T-helper 17 cell (primary cell): ENCODE data around the gene HIPK2. TPM values are rescaled to one million over a fixed set of nuclear protein-coding genes. Genes with fewer than 3 reads are reported as not detected.

ENCODE experiments used
- ATAC-seq: fragments of 150-1000 bp; cut with Tn5 transposase; 2 replicates; pipeline ENCODE4 v1.10.0; 2021; ENCODE audit warnings: mild to moderate bottlenecking, moderate library complexity
- DNase-seq, 3 donors: peaks; one replicate each; pipeline versions ENCODE4 v3.0.0 to v3.0.0-alpha.2; 2020 to 2021
- H3K9me3 ChIP-seq: one replicate; pipeline ENCODE4 v1.7.0; 2013; ENCODE audit warnings: low read length, mild to moderate bottlenecking; ENCODE audit not compliant: control insufficient read depth, poor library complexity, severe bottlenecking
- H3K27ac Mint-ChIP-seq: one replicate; pipeline ENCODE4 v1.8.0; 2022; ENCODE audit warnings: mild to moderate bottlenecking, moderate library complexity, mixed read lengths
- H3K27me3 Mint-ChIP-seq: one replicate; pipeline ENCODE4 v1.8.0; 2022; ENCODE audit warnings: mixed read lengths
- H3K36me3 Mint-ChIP-seq: one replicate; pipeline ENCODE4 v1.8.0; 2022; ENCODE audit warnings: low read depth, mixed read lengths
- H3K4me1 Mint-ChIP-seq: one replicate; pipeline ENCODE4 v1.8.0; 2022; ENCODE audit warnings: mild to moderate bottlenecking, mixed read lengths
- H3K4me3 Mint-ChIP-seq: one replicate; pipeline ENCODE4 v1.8.0; 2022; ENCODE audit warnings: mild to moderate bottlenecking, moderate library complexity, mixed read lengths
- total RNA-seq, 4 donors: library from RNA in 2 of 4; stranded (reverse) in 2 of 4; gene quantifications; one replicate each; pipeline ENCODE4 v1.2.3 and lab custom pipeline; 2022 to 2026

Gene HIPK2
- total RNA-seq, 2 donors from 2014 or later, result 36.9 to 42.9 TPM

DNA sequence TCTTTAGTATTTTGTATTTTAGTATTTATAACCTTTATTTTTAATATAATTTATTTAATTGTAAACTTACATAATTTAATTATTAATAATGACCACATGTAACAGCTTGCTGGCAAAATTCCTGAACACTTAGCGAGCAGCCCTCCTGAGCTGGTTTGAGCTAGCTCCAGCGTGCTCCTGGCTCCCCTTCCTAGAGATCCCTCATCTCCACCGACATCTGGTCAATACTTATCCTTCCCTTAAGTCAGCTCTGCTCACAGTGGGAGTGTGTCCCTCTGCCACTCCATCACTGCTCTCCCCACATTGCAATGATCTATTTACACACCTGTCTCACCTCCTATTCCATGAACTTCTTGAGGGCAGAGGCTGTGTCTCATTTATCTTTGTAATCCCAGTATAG lies 30.6 kb upstream of the HIPK2 start:
- Mint-ChIP-seq H3K36me3 (peaks cover 3% of the 10 kb centered on the region), H3K4me3 (no peak overlapping the region), H3K4me1 (peaks cover 2% of the 10 kb centered on the region), H3K27ac (no peak overlapping the region), H3K27me3 (peaks cover 11% of the 10 kb centered on the region)
- no peak for DNase-seq
- no peak for ATAC-seq
- no peaks in the 10 kb centered on the region for H3K9me3 ChIP-seq

DNA sequence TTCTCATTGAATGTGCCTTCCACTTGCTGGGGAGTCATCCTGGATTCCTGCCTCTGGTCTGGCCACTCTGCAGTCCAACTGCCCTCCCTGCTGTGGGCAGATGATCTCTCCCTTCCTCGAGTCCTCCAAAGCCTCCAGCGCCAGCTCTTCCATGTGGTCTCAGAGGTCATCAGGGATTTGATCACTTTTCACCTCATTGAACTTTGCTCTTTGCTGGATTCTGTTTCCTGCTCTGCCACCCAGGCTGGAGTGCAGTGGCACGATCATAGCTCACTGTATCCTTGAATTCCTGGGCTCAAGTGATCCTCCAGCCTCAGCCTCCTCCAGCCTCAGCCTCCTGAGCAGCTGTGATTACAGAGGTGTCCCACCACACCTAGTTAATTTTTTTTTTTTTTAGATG lies 29.2 kb upstream of the HIPK2 start:
- peaks cover under 1% of the 10 kb centered on the region for H3K4me1 Mint-ChIP-seq
- H3K36me3 Mint-ChIP-seq, result peaks cover 6% of the 10 kb centered on the region

DNA sequence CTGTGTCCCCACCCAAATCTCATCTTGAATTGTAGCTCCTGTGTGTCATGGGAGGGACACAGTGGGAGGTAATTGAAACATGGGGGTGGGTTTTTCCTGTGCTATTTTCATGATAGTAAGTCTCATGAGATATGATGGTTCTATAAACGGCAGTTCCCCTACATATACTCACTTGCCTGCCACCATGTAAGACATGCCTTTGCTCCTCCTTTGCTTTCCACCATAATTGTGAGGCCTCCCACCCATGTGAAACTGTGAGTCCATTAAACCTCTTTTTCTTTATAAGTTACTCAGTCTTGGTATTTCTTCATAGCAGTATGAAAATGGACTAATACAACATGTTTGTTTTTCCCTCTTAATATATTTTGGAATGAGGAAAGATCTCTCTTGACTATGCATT lies 26.8 kb upstream of the HIPK2 start:
- H3K4me1 Mint-ChIP-seq, result no peaks in the 10 kb centered on the region
- H3K9me3 ChIP-seq, result no peaks in the 10 kb centered on the region
- no peak for DNase-seq
- no peak overlapping the region for H3K27ac Mint-ChIP-seq
- peaks cover 16% of the 10 kb centered on the region for H3K36me3 Mint-ChIP-seq
- no peak for ATAC-seq
- no peak overlapping the region for H3K4me3 Mint-ChIP-seq
- H3K27me3 Mint-ChIP-seq, result peaks cover 11% of the 10 kb centered on the region

More for the DNA sequence above, 29.2 kb upstream of the HIPK2 start:
- Mint-ChIP-seq H3K27ac (no peak overlapping the region), H3K27me3 (peaks cover 11% of the 10 kb centered on the region), H3K4me3 (no peak overlapping the region)
- ATAC-seq (no peak), DNase-seq (no peak)
- no peaks in the 10 kb centered on the region for H3K9me3 ChIP-seq

DNA sequence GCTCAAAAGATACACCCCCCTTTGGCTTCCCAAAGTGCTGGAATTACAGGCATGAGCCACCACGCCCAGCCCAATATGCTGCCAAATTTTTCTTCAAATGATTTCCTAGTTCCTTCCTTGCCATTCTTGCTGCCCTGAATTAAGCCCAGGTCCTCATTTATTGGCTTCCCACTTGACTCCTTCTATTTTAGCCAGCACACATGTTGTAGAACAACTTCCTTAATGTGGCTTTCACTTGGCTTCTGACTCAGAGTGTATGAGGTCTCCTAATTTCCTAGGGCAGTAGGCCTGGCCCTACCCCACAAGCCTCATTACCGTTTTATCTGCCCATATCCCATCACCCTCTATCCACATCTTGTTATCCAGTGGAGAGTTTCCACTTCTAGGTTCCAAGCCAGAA lies 21.8 kb upstream of the HIPK2 start:
- Mint-ChIP-seq H3K36me3 (peaks cover 14% of the 10 kb centered on the region), H3K4me1 (peaks cover 8% of the 10 kb centered on the region), H3K27ac (peak overlapping the region; percentile 21), H3K4me3 (no peak overlapping the region), H3K27me3 (no peaks in the 10 kb centered on the region)
- no peaks in the 10 kb centered on the region for H3K9me3 ChIP-seq
- no peak for DNase-seq
- ATAC-seq, result no peak

DNA sequence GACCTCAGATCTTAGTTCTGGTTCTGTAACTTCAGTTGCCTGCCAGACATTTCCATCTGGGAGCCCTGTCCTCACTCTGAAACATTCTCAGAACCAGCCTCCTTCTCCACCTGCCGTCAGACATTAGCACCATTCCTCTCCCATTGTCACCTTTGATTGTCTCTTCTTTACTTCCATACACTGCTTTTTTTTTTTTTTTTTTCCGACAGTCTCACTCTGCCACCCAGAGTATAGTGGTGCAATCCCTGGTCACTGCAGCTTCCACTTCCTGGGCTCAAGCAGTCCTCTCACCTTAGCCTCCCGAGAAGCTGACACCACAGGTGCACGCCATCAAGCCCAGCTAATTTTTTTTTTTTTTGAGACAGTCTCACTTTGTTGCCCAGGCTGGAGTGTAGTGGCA lies 21.1 kb upstream of the HIPK2 start:
- ATAC-seq (no peak), DNase-seq (no peak)
- peaks cover 8% of the 10 kb centered on the region for H3K4me1 Mint-ChIP-seq
- H3K27ac Mint-ChIP-seq, result peak overlapping the region; percentile 21
- H3K27me3 Mint-ChIP-seq, result no peaks in the 10 kb centered on the region
- peaks cover 14% of the 10 kb centered on the region for H3K36me3 Mint-ChIP-seq
- H3K4me3 Mint-ChIP-seq, result no peak overlapping the region
- H3K9me3 ChIP-seq, result no peaks in the 10 kb centered on the region

DNA sequence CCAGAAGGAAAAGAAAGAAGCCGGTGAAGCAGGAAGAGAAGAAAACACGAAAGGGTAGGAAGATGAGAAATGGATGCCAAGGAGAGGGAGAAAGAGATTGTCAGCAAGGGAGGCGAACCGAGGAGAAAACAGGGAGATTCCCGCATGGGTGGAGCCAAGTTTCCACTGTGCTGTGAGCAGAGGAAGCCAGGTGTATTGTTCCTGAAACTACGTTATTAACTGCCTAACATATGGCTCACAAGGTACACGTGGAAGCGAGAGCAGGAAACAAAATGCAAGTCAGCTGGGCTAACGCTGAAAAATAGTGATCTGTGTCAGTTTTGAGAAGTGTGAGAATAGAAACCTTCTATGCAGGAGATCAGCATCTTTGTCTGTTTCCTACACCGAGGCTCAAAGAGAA lies 20.4 kb upstream of the HIPK2 start:
- H3K4me1 Mint-ChIP-seq, result peaks cover 8% of the 10 kb centered on the region
- H3K27me3 Mint-ChIP-seq, result no peaks in the 10 kb centered on the region
- ATAC-seq (no peak), DNase-seq (no peak)
- H3K27ac Mint-ChIP-seq, result no peak overlapping the region
- H3K36me3 Mint-ChIP-seq, result peaks cover 14% of the 10 kb centered on the region
- H3K9me3 ChIP-seq, result no peaks in the 10 kb centered on the region
- no peak overlapping the region for H3K4me3 Mint-ChIP-seq

DNA sequence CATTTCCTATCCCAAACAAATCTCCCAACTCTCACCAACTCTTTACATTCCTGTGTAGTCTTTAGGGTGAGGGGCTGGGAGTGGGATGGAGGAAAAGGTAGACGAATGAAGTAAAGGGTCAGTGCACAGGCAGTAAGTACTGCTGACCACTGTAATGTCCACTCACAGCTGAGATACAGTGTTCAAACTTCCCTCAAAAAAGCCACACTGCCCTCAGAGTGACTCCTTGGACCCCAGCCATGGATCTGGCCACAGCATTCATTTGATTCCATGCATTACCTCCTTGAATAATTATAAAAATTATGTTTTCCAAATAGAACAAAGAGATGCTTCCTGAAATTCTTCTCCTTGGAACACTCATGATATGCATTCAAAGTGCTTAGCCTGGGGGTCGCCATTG lies 19.8 kb upstream of the HIPK2 start:
- ATAC-seq (no peak), DNase-seq (no peak)
- H3K9me3 ChIP-seq, result no peaks in the 10 kb centered on the region
- no peak overlapping the region for H3K4me3 Mint-ChIP-seq
- peaks cover under 1% of the 10 kb centered on the region for H3K27me3 Mint-ChIP-seq
- no peak overlapping the region for H3K27ac Mint-ChIP-seq
- H3K4me1 Mint-ChIP-seq, result peaks cover 8% of the 10 kb centered on the region
- H3K36me3 Mint-ChIP-seq, result peaks cover 11% of the 10 kb centered on the region

DNA sequence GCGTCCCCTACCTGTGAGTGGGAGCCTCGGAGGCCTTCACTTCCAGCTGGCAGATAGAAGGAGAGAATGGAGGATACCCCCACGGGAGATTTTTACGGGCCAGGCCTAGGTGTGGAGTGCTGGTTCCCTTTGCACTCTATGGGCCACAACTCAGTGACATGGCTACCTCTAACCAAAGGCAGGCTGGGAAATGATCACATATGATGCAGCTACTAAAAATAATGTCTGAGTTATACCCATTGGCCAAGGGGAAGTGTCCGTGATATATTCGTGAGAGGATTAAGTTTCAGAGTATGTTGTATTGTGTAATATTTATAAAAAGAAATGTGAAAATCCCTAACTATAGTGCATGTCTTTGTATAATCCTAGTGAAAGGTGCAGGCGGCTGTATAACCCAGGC lies 13.5 kb upstream of the HIPK2 start:
- no peaks in the 10 kb centered on the region for H3K36me3 Mint-ChIP-seq

DNA sequence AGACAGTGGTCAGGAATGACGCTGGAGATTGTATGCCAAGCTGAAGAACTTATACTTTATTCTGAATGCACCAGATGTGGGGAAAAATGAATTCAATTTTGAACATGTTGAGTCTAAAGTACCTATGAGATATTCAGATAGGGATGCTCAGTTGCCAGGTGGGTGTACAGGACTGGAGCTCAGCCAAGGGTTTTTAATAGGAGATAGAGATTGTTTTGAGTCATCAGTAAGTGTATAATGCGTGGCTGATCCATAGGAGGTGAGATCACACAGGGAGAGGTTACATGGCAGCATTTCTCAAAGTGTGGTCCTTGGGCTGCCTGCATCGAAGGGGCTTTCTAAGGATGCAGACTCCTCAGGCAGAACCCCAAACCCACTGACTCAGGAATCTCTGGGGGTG lies 6.8 kb upstream of the HIPK2 start:
- Mint-ChIP-seq H3K36me3 (peaks cover 2% of the 10 kb centered on the region), H3K27me3 (peaks cover 20% of the 10 kb centered on the region), H3K4me1 (peaks cover 6% of the 10 kb centered on the region), H3K4me3 (no peak overlapping the region), H3K27ac (no peak overlapping the region)
- no peak for ATAC-seq
- no peaks in the 10 kb centered on the region for H3K9me3 ChIP-seq
- DNase-seq, result no peak

More for the DNA sequence above, 13.5 kb upstream of the HIPK2 start:
- no peak for DNase-seq
- ATAC-seq, result no peak
- H3K4me3 Mint-ChIP-seq, result no peak overlapping the region
- no peaks in the 10 kb centered on the region for H3K9me3 ChIP-seq
- no peaks in the 10 kb centered on the region for H3K4me1 Mint-ChIP-seq
- peaks cover 9% of the 10 kb centered on the region for H3K27me3 Mint-ChIP-seq
- H3K27ac Mint-ChIP-seq, result no peak overlapping the region

DNA sequence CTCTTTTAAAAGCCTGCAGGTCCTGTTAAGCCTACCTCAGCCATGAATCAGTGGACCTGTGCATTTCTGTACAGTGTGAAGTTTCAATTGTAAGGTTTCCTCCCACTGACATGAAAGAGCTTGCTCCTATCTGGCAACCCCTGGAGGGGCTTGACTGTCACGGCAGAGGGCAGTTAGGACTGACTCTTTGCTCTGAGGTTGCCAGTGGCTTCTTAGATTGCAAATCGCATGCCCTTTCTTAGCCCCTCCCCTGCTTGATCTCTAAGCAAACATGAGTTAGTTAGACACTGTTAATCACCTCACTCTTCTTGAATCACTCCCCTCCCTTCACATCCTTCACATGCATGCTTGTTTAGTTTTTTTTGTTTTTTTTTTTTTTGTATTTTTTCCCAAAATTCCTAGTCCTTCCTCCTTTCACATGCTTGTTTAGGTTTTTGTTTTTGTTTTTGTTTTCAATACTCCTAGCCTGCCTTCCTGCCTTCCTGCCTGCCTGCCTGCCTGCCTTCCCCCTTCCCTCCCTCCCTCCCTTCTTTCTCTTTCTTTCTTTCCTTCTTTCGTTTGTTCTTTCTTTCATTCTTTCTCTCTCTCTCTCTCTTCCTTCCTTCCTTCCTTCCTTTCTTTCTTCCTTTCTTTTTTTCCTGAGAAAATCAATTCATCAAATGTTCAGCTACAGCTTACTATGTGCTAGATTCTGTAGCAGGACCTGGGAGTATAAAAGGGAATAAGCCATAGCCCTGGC lies 6.0 kb upstream of the HIPK2 start:
- DNase-seq (no peak), ATAC-seq (no peak)
- H3K9me3 ChIP-seq, result no peaks in the 10 kb centered on the region
- Mint-ChIP-seq H3K27me3 (peaks cover 26% of the 10 kb centered on the region), H3K27ac (no peak overlapping the region), H3K36me3 (peaks cover 2% of the 10 kb centered on the region), H3K4me3 (no peak overlapping the region), H3K4me1 (peaks cover 13% of the 10 kb centered on the region)

DNA sequence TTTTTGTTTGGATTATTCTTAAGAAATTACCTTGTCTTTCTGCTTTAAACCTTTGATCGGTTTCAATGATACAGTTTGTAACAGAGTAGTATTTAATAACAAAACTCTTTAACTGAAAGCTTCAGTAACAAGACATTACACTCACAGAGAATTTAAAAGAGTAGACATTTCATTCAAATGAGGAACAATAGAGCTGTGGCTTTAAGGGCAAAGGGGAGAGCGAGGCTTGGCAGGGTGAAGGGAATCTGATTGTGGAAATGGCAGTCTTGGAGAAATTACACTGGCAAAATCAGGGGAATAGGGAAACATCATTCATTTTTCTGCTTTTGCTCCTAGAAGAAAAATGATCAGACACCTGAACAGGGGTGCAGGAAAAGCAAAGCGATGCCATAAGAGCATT lies 5.1 kb upstream of the HIPK2 start:
- H3K9me3 ChIP-seq, result no peaks in the 10 kb centered on the region
- no peak for DNase-seq
- peaks cover 2% of the 10 kb centered on the region for H3K36me3 Mint-ChIP-seq
- H3K27me3 Mint-ChIP-seq, result peaks cover 21% of the 10 kb centered on the region
- H3K27ac Mint-ChIP-seq, result no peak overlapping the region
- no peak for ATAC-seq
- H3K4me3 Mint-ChIP-seq, result no peak overlapping the region
- H3K4me1 Mint-ChIP-seq, result peaks cover 16% of the 10 kb centered on the region

DNA sequence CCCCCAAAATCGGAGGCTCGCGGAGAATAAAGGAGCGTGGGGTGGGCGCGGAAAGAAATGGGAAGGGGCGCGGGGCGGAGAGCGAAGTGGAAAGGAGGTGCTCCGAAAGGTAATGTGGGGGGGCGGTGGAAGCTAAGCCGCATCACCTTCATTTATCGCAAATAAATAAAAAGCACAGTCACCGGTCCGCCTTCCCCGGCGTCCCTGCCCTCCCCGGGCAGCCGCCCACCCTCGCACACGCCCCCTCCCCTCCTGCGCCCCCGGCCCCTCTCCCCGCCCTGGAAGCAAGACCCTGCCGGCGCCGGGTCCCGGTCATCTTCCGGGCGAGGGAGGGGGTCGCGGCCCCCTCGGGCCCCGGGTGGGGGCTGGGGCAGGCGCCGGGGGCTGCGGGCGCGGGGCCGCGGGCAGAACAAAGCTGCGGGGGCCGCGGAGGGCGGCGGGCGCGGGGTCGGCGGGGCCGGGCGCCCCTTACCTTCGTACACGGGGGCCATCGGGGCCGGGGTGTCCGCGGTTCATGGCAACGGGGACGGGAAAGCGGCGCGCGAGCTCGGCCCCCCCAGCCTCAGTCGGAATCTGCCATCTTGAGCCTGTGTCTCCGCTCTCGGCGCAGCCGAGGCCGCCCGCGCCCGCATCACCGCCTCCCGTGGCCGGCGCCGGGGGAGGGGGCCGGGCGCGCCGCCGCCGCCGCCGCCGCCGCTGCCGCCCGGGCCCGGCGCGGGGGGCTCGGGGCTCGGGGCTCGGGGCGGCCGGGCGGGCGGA lies 486 bp downstream of the HIPK2 start:
- H3K9me3 ChIP-seq, result no peaks in the 10 kb centered on the region
- Mint-ChIP-seq H3K4me1 (peaks cover 45% of the 10 kb centered on the region), H3K36me3 (peaks cover 6% of the 10 kb centered on the region), H3K4me3 (peak overlapping the region; percentile 99), H3K27me3 (peaks cover 21% of the 10 kb centered on the region), H3K27ac (peak overlapping the region; percentile 99)
- ATAC-seq (peak; percentile 53), DNase-seq (peak; percentile 32 to 50 (median 39))

DNA sequence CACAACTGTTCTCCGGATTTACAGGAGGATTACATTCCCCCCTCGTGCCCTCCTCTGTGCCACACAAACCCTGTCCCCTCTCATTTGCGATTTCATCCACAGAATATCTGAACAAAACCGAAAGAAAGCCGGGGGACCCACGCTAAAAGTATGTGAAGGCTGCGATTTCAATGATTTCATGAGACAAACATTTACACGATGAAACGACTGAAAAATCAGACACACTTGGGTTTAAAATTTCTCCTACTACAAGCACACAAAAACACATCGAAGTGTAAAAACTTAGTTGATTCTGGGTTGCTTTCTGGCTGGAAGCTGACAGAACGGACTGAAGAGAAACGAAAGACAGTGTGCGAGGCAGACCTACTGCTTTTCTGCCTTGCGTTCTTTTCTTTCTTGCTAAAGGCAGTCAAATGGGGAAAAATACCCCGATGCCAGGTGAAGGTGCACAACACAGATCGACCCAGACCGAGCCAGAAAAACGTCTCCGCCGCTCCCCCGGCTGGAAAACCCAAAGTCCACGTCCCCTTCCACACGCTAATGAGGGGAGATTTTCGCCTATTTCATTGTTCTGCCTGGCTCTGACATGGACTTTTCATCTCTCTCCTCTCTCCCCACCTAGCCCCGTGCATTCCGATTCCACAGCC lies 1.2 kb downstream of the HIPK2 start:
- DNase-seq (peak in 2 of 3 donors; percentile 10 to 11), ATAC-seq (peak; percentile 20)
- Mint-ChIP-seq H3K4me1 (peaks cover 48% of the 10 kb centered on the region), H3K4me3 (peak overlapping the region; percentile 99), H3K27ac (peak overlapping the region; percentile 99), H3K27me3 (peaks cover 21% of the 10 kb centered on the region), H3K36me3 (peaks cover 6% of the 10 kb centered on the region)
- H3K9me3 ChIP-seq, result no peaks in the 10 kb centered on the region
